GM18951 (cell line): Measurements from ENCODE around the gene NUBP2.
A peak's percentile ranks its signal among the peaks of the same experiment; 100 is the strongest.

Experiments
- POLR2A ChIP-seq: IDR thresholded peaks from 4 replicates; pipeline ENCODE4 v1.6.1; 2011; ENCODE audit warnings: mild to moderate bottlenecking; ENCODE audit not compliant: insufficient read length, insufficient read depth; ENCODE audit errors: extremely low read depth
- in situ Hi-C: fragments of 300-500 bp; cut with MboI; formaldehyde crosslinking; loops from one replicate; pipeline ENCODE4 v1.12.0; 2022; ENCODE audit warnings: low sequenced_read_pairs, mixed read lengths, inconsistent platforms; ENCODE audit not compliant: unreplicated experiment

NUBP2 gene

DNA sequence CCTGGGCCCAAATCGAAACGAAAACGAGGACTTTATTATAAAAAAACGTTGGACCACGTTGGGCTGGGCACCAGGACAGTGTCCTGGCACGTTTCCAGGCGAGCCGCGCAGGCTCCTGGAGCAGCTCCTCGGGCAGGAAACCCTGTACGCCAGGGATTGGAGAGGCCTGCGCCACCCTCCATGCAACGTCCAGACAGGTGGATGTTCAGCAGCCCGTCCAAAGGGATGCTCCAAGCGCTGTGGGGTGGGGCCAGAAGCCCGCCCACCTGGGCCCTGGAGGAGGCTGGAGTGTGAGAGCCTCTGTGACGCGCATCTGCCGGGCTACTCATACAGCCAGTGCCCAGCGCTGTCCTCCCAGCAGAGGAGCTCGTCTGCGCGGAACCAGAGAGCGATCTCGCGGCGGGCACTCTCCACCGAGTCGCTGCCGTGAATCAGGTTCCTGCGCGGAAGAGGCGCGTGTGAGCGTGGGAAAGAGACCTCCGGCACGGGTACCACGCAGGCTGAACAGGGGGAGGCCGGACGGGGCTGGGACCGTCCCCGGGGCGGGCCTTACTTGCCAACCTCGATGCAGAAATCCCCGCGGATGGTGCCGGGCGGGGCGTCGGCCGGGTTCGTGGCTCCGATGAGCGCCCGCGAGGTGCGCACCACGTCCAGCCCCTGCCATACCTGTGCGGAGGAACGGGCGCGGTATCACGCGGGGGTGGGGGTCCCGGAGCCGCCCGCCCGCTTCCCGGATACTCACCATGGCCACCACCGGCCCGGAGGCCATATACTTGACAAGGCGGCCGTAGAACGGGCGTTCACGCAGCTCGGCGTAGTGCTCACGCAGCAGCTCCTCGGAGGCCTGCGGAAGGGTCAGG is 12.2 kb upstream of the NUBP2 start:
- TF ChIP-seq POLR2A, result peak; percentile 23
- in situ Hi-C loops, result no loop called here

DNA sequence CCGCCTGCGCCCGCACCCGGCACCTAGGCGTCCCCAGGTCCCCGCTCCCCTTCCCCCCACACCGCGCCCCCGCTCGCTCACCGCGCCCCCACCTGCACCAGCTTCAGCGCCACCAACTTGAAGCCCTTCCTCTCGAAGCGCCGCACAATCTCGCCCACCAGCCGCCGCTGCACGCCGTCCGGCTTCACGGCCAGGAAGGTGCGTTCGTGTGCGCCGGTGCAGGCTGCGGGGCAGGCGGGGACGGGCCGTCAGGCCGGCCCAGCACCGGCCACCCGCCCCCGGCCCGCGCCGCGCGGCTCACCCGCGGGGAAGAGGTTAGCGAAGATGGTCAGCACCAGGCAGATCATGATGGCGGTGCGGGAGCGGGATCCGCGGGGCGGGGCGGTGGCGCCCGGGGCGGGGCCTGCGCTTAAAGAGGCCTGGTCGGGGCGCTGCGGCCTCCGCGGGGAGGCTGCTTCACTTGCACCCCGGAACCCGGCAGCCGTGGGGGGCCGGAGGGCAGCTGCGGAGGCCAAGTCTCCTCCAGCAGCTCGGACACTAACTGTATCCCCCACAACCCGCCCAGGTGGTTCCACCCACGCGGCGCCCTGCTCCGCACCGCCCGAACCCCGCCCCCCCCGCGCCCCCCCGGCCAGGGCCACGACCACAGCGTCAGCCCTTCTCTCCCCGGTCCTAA is 11.4 kb upstream of the NUBP2 start, which contains the start of gene NME3:
TSS of gene NME3 (minus strand) at position 356 of the 676 bp plus-strand sequence. CDS start at position 347, 9 bp downstream.
- in situ Hi-C loops, result no loop called here
- TF ChIP-seq POLR2A, result peak; percentile 53

- no peak for TF ChIP-seq POLR2A
Observed at GRCh38 chr16:1771864-1772361, 10.8 kb upstream of the NUBP2 start.

DNA sequence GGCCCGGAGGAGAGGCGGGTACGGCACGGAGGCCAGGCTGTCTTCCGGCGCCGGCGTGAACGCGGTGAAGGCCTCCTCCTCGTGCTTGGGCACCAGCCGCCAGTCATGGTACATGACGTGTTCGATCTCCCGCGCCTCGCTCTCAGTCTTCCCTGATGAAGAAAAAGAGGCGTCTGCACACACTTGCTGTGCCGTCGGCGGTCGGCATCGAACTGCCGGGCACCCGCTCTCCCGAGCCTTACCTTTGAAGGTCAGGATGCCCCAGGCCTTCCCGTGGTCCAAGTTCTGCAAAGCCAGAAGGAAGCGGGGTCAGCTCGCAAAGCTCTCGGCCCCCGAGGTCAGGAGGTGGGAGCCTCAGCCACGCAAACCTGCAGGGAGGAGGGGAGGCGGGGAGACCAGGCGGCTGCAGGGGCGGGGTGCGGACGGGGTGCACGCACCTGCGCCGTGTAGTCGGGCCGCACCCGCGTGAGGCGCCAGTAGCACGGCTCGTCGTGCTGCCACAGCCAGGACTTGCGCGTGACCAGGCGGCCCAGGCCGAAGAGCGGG is 10.3 kb upstream of the NUBP2 start, which contains the start of gene EME2:
TSS of gene EME2 (plus strand) at position 449 of the 546 bp plus-strand sequence. CDS start 418 bp downstream, outside the sequence.
- in situ Hi-C loops, result no loop called here
- TF ChIP-seq POLR2A, result no peak

More at GRCh38 chr16:1771864-1772361, 10.8 kb upstream of the NUBP2 start:
- in situ Hi-C loops, result no loop called here

DNA sequence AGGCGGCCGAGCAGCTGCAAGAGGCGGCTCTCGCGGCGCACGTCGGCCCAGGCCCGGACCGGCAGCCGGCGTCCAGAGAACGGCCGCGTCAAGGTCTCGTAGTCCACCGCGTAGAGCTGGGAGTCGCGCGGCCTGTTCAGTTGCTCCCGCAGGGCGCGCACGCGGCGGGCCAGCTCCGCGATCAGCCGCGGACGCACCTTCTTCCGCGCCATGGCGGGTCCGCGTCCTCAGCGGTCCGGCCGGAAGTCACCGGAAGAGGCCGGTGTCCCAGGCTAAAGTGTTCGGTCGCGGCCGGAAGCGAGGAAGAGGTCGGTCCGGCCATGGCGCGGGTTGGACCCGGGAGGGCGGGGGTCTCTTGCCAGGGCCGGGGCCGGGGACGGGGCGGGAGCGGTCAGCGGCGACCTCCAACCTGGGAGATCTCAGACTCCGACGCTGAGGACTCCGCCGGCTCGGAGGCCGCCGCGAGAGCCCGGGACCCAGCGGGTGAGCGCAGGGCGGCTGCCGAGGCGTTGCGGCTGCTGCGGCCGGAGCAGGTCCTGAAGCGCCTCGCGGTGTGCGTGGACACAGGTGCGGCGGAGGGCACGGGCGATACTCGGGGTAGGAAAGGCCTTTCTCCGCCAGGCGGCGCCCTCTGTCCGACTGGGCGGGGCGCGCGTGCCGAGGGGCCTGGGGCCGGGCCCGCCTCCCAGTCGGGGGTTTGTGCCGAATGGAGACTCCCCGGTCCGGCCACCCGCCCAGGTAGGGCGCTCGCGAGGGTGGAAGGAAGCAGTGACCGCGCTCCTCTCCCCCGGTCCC is 9.7 kb upstream of the NUBP2 start, which contains the start of gene MRPS34:
TSS of gene MRPS34 (minus strand) at position 227 of the 795 bp plus-strand sequence. CDS start at position 212, 15 bp downstream.
- in situ Hi-C loops, result no loop called here
- peak; percentile 89 for TF ChIP-seq POLR2A

DNA sequence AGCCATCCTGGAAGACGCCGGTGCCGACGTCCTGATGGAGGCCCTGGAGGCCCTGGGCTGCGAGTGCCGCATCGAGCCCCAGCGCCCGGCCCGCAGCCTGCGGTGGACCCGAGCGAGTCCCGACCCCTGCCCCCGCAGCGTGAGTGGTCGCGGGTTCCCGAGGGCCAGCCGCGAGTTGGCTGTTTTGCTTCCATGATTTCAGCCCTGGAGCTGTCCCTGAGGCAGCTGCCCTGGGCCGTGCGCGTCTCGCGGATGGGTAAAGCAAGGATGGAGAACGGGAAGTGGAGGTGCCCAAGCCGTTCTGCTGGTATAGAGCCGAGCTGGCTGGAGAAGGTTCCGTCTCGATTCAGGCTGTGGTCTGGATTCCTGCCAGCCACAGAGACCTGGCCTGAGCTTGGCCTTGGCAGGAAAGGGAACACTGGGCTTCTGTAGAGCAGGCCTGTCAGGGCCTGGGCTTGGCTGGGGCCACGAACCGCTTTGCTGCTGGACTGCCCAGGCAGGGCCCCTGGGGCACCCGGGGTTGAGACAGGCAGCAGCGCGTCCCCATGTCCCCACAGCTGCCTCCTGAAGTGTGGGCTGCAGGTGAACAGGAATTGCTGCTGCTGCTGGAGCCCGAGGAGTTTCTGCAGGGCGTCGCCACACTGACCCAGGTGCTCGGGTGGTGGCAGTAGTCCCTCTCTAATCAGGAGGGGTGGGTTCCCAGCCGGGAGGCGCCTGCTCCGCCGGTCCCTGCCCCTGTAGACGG is 8.9 kb upstream of the NUBP2 start:
- TF ChIP-seq POLR2A, result no peak

DNA sequence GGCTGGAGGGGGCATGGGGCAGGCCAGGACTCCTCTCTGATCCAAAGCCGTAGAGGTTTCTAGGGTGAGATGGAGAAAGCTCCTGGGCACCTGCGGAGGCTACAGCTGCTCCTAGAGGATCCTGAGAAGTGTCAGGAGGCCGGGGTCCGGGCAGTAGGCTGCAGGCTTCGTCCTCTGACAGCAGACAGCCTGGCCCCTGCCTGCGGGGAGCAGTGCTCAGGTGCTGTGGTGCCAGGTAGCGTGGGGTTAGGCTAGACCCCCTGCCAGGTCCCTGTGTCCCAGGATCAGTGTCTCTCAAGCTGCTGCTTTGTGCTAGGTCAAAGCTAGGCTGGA is 8.3 kb upstream of the NUBP2 start:
- in situ Hi-C loops, result no loop called here
- TF ChIP-seq POLR2A, result no peak

More for the DNA sequence above, 8.9 kb upstream of the NUBP2 start:
- in situ Hi-C loops, result no loop called here

DNA sequence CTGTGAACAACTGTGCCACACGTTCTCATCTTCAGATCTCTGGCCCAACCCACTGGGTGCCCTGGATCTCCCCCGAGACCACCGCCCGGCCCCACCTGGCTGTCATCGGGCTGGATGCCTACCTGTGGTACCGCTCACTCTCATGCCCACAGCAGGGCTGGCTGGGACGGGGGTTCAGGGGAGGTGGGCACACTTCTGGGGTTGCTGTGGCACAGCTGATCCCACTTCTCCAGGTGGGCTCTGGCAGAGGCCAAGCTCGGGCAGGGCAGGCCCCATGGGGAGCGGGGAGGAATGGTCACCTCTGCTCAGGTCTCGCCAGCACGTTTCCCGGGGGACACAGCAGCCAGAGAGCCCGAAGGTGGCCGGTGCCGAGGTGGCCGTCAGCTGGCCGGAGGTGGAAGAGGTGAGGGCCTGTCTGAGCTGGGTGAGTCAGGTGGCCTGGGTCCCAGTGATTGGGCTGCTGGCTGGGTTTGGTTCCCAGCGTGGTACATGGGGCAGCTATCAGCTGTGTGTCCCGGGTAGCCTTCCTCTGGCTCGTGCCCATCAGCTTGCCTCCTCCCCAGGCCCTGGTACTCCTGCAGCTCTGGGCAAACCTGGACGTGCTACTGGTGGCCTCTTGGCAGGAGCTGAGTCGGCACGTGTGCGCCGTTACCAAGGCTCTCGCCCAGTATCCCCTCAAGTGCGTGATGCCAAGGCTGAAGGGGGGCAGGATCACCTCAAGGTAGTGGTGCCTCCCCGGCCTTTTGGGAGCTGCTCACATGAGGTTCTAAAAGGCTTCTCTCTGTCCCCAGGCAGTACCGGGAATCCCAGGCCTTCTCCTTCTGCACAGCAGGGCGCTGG is 7.5 kb upstream of the NUBP2 start:
- in situ Hi-C loops, result no loop called here
- no peak for TF ChIP-seq POLR2A

DNA sequence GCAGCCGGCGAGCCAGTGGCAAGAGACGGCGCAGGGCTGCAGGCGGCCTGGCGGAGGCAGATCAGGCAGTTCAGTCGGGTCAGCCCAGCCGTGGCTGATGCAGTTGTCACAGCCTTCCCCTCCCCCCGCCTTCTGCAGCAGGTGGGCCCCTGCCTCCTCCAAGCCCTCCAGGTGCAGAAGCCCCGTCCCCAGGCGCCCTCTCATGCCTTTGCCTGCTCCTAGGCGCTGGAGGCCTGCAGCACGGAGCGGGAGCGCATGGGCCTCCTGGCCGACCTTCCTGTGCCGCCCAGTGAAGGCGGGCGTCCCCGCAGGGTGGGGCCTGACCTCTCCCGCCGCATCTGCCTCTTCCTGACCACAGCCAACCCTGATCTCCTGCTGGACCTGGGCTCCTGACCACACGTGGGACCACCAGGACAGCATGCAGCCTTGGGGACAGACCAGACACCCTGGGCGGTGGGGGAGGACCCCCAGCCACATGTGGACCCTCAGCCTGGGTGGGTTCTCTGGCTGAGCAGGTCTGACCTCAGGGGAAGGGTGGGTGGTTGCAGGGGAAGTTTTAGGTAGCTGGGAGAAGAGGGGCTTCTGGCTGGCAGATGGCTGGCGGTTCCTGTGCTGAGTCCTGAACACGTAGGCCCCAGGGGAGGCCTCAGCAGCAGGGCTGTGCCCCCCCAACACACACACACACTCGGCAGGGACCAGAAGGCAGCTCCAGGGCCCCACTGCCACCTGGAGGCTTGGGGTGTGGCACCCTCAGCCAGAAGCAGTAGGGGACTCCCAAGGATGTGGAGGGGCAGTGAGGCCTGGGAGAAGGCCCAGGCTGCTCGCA is 6.7 kb upstream of the NUBP2 start:
- TF ChIP-seq POLR2A, result no peak
- in situ Hi-C loops, result no loop called here

- in situ Hi-C loops, result no loop called here
- TF ChIP-seq POLR2A, result peak; percentile 9
Observed at GRCh38 chr16:1776672-1776955, 6.1 kb upstream of the NUBP2 start.

- TF ChIP-seq POLR2A, result no peak
- in situ Hi-C loops, result no loop called here
Observed at GRCh38 chr16:1776991-1777374, 5.8 kb upstream of the NUBP2 start.
